ENCODE measurements around the gene BNC2.

Gene BNC2

GRCh38 chr9:16421532-16421931 lies 448.9 kb downstream of the BNC2 start:
- DNase-seq (ENCODE audit: low spot score): no peak
- in situ Hi-C loops (cut with MboI; ENCODE audit: low sequenced_read_pairs, unreplicated experiment): no loop called here
- TF ChIP-seq CTCF (IDR thresholded peaks at IDR 0.05; ENCODE audit: borderline replicate concordance, control extremely low read depth, extremely low read depth, insufficient read depth, missing control alignments): no peak

GRCh38 chr9:16419124-16419523 lies 451.3 kb downstream of the BNC2 start:
- no peak for DNase-seq (ENCODE audit: low spot score)
- in situ Hi-C loops (cut with MboI; ENCODE audit: low sequenced_read_pairs, unreplicated experiment): no loop called here
- no peak for TF ChIP-seq CTCF (IDR thresholded peaks at IDR 0.05; ENCODE audit: borderline replicate concordance, control extremely low read depth, extremely low read depth, insufficient read depth, missing control alignments)

GRCh38 chr9:16418721-16419120 lies 451.7 kb downstream of the BNC2 start:
- TF ChIP-seq CTCF (IDR thresholded peaks at IDR 0.05; ENCODE audit: borderline replicate concordance, control extremely low read depth, extremely low read depth, insufficient read depth, missing control alignments): no peak
- in situ Hi-C loops (cut with MboI; ENCODE audit: low sequenced_read_pairs, unreplicated experiment): no loop called here
- DNase-seq (ENCODE audit: low spot score): no peak

- in situ Hi-C loops (cut with MboI; ENCODE audit: low sequenced_read_pairs, unreplicated experiment): no loop called here
Observed at GRCh38 chr9:16417749-16418148, 452.7 kb downstream of the BNC2 start.

GRCh38 chr9:16417161-16417560 lies 453.3 kb downstream of the BNC2 start:
- in situ Hi-C loops (cut with MboI; ENCODE audit: low sequenced_read_pairs, unreplicated experiment): no loop called here
- DNase-seq (ENCODE audit: low spot score): no peak
- no peak for TF ChIP-seq CTCF (IDR thresholded peaks at IDR 0.05; ENCODE audit: borderline replicate concordance, control extremely low read depth, extremely low read depth, insufficient read depth, missing control alignments)

More at GRCh38 chr9:16417749-16418148, 452.7 kb downstream of the BNC2 start:
- no peak for TF ChIP-seq CTCF (IDR thresholded peaks at IDR 0.05; ENCODE audit: borderline replicate concordance, control extremely low read depth, extremely low read depth, insufficient read depth, missing control alignments)
- no peak for DNase-seq (ENCODE audit: low spot score)

GRCh38 chr9:16414451-16414850 lies 456.0 kb downstream of the BNC2 start:
- DNase-seq (ENCODE audit: low spot score): no peak
- in situ Hi-C loops (cut with MboI; ENCODE audit: low sequenced_read_pairs, unreplicated experiment): no loop called here
- no peak for TF ChIP-seq CTCF (IDR thresholded peaks at IDR 0.05; ENCODE audit: borderline replicate concordance, control extremely low read depth, extremely low read depth, insufficient read depth, missing control alignments)

GRCh38 chr9:16413509-16414016 lies 456.9 kb downstream of the BNC2 start:
- DNase-seq (ENCODE audit: low spot score): no peak
- in situ Hi-C loops (cut with MboI; ENCODE audit: low sequenced_read_pairs, unreplicated experiment): no loop called here
- TF ChIP-seq CTCF (IDR thresholded peaks at IDR 0.05; ENCODE audit: borderline replicate concordance, control extremely low read depth, extremely low read depth, insufficient read depth, missing control alignments): no peak

All from GM13976 (cell line).